B cell (primary cell): ENCODE data around the gene NUP214. TPM values are rescaled to one million over a fixed set of nuclear protein-coding genes. Genes with fewer than 3 reads are reported as not detected.

Experiments used
- ATAC-seq: fragments of 200-7000 bp; cut with Tn5 transposase; one replicate; pipeline ENCODE4 v1.10.0; 2021; ENCODE audit warnings: low read depth, mild to moderate bottlenecking, moderate number of reproducible peaks, moderate library complexity
- CTCF ChIA-PET: fragments of 350-600 bp; sonication (Branson Sonifier 250); formaldehyde crosslinking; loops from one replicate; lab custom pipeline; 2021; ENCODE audit warnings: antibody characterized with exemption, inconsistent platforms; lab: Charles Lee
- POLR2A ChIA-PET: fragments of 350-600 bp; sonication (Branson Sonifier 250); formaldehyde crosslinking; loops from one replicate; lab custom pipeline; 2021; ENCODE audit warnings: antibody characterized with exemption; lab: Charles Lee
- DNase-seq: peaks from one replicate; pipeline ENCODE4 v3.0.0; 2013
- H2AFZ ChIP-seq: 2 replicates; pipeline ENCODE4 v1.6.1; 2012; ENCODE audit warnings: mild to moderate bottlenecking, low read depth, low read length; ENCODE audit not compliant: insufficient read depth, poor library complexity, severe bottlenecking
- H3K27ac ChIP-seq, 2 donors: 1 replicate in 1 of 2; 2 replicates in 1 of 2; pipeline ENCODE4 v1.5.1; 2012 to 2013; ENCODE audit warnings: low read length in 2 of 2, mild to moderate bottlenecking in 2 of 2, moderate library complexity in 1 of 2
- H3K27me3 ChIP-seq, 4 experiments: fragments of 200-600 bp in 1 of 4; sonication (generic) in 1 of 4; replicated peaks in 1 of 4; 1 replicate in 2 of 4; 2 replicates in 2 of 4; pipeline versions ENCODE4 v1.6.1 to v1.7.0; 2013 to 2016; ENCODE audit warnings: low read length in 3 of 4, mild to moderate bottlenecking in 2 of 4, mixed read lengths in 1 of 4, moderate library complexity in 1 of 4; ENCODE audit not compliant: insufficient read depth in 4 of 4, control insufficient read depth in 3 of 4; ENCODE audit errors: control extremely low read depth in 1 of 4
- H3K36me3 ChIP-seq, 2 experiments: replicated peaks in 1 of 2; 1 replicate in 1 of 2; 2 replicates in 1 of 2; pipeline versions ENCODE4 v1.6.1 to v1.7.1; 2013; ENCODE audit warnings: low read length in 1 of 2; ENCODE audit not compliant: insufficient read depth in 2 of 2, control insufficient read depth in 1 of 2; ENCODE audit errors: control extremely low read depth in 1 of 2, extremely low read depth in 1 of 2
- H3K4me1 ChIP-seq, 2 donors: fragments of 200-600 bp in 1 of 2; sonication (generic) in 1 of 2; 1 replicate in 1 of 2; 2 replicates in 1 of 2; pipeline versions ENCODE4 v1.5.1 to v1.6.1; 2013 to 2017; ENCODE audit warnings: low read length in 2 of 2; ENCODE audit not compliant: control insufficient read depth in 2 of 2, insufficient read depth in 2 of 2
- H3K4me2 ChIP-seq: replicated peaks from 2 replicates; pipeline ENCODE3; 2012; ENCODE audit warnings: mild to moderate bottlenecking, low read depth, low read length; ENCODE audit not compliant: poor library complexity, severe bottlenecking
- H3K4me3 ChIP-seq, 5 experiments: fragments of 200-600 bp in 1 of 5; sonication (generic) in 1 of 5; 1 replicate in 3 of 5; 2 replicates in 2 of 5; pipeline versions ENCODE4 v1.5.1 to v1.7.0; 2011 to 2016; ENCODE audit warnings: low read length in 4 of 5, mild to moderate bottlenecking in 4 of 5, low read depth in 2 of 5, control low read depth in 1 of 5, moderate library complexity in 1 of 5; ENCODE audit not compliant: insufficient read depth in 1 of 5; ENCODE audit errors: control extremely low read depth in 1 of 5, extremely low read depth in 1 of 5
- H3K79me2 ChIP-seq: fragments of 200-600 bp; sonication (generic); one replicate; pipeline ENCODE4 v1.6.0; 2016; ENCODE audit warnings: low read length; ENCODE audit not compliant: control insufficient read depth, insufficient read depth
- H3K9ac ChIP-seq: fragments of 200-600 bp; sonication (generic); 2 replicates; pipeline ENCODE4 v1.6.1; 2017; ENCODE audit warnings: mild to moderate bottlenecking, low read length, moderate library complexity
- H3K9me3 ChIP-seq, 3 donors: one replicate each; pipeline versions ENCODE4 v1.6.1 to v1.7.1; 2013; ENCODE audit warnings: low read length in 2 of 3; ENCODE audit not compliant: control insufficient read depth in 2 of 3, insufficient read depth in 1 of 3; ENCODE audit errors: control extremely low read depth in 1 of 3
- H4K20me1 ChIP-seq: 2 replicates; pipeline ENCODE4 v1.6.0; 2012; ENCODE audit warnings: mild to moderate bottlenecking, low read length; ENCODE audit not compliant: insufficient read depth, control insufficient read depth, poor library complexity, severe bottlenecking
- H3K27ac Mint-ChIP-seq: one replicate; pipeline ENCODE4 v1.8.0; 2021; ENCODE audit warnings: mixed read lengths
- H3K27me3 Mint-ChIP-seq: one replicate; pipeline ENCODE4 v1.8.0; 2021; ENCODE audit warnings: mixed read lengths
- H3K4me1 Mint-ChIP-seq: one replicate; pipeline ENCODE4 v1.8.0; 2021; ENCODE audit warnings: mixed read lengths
- H3K4me3 Mint-ChIP-seq: one replicate; pipeline ENCODE4 v1.8.0; 2021; ENCODE audit warnings: mixed read lengths
- H3K9me3 Mint-ChIP-seq: one replicate; pipeline ENCODE4 v1.8.0; 2022; ENCODE audit warnings: mixed read lengths; ENCODE audit not compliant: insufficient read depth
- EZH2 ChIP-seq: IDR thresholded peaks from 2 replicates; pipeline ENCODE4 v1.6.1; 2012; ENCODE audit warnings: borderline replicate concordance, low read depth, mild to moderate bottlenecking, moderate library complexity, low read length; ENCODE audit not compliant: insufficient read depth, poor library complexity, severe bottlenecking
- WGBS: methylation state at CpG from one replicate; pipeline ENCODE4 v1.1.5; 2013; ENCODE audit warnings: missing lambda C conversion rate; ENCODE audit not compliant: insufficient coverage; 5-methylcytosine and 5-hydroxymethylcytosine counted together
- intact Hi-C: fragments of 100-400 bp; cut with micrococcal nuclease; formaldehyde crosslinking; loops from one replicate; pipeline ENCODE4 v1.10.0; 2022
- polyA plus RNA-seq: library from polyadenylated mRNA; depleted of rRNA; stranded (reverse); fragments of >200 nt; gene quantifications from 2 replicates; pipeline ENCODE4 v1.2.3, GENCODE V29; 2012
- total RNA-seq, 2 donors: library from RNA; stranded (reverse); fragments of 120-200 nt in 1 of 2; gene quantifications; 1 replicate in 1 of 2; 2 replicates in 1 of 2; pipeline versions ENCODE4 v1.2.3 to v1.2.4, GENCODE V29; 2013 to 2022
- TF ChIP-seq, protein P1 (sequence below): fragments of 200-600 bp; IDR thresholded peaks from one replicate; pipeline ENCODE4 v1.8.0; 2022; ENCODE audit warnings: antibody characterized with exemption, mild to moderate bottlenecking

Gene NUP214
- total and polyA plus RNA-seq, 2 donors (not counting 1 experiment from before 2014, with no cell fraction given): 19.0 to 94.6 TPM

DNA sequence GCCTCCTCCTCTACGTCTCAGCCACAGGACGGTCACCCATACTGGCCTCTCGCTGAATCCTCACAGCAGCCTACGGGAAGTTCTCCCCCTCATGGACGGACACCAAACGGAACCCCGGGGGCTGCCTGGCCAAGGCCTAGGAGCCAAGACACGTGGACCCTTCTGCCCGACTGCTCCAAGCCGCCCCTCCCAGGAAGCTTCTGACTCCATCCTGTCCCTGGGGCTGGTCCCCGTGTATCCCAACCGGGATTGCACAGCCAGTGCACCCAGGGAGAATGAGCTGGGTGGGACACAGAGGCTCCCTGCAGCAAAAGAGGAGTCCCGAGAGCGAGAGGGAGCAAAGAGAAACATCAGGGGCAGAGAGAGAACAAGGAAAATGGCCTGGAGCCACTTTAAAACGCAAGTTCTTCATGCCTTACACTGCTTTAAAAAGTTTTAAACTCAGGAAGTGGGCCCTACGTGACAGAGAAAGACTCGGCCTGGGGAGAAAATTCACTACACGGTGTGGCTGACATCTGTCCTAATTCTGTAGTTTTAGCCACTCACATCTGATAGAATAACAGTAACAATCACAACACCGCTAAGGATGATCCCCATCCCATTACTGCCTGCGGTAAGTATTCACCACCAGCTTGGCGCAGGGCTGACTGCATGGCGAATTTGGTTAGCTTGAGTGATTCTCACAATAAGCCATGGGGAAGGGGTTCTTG, 147.9 kb downstream of the NUP214 start:
- H3K9me3 Mint-ChIP-seq: no peaks in the 10 kb centered on the region
- H3K27ac ChIP-seq: peak overlapping the region; percentile 86 to 91
- peak overlapping the region; percentile 77 for H3K4me2 ChIP-seq
- no peaks in the 10 kb centered on the region for H3K27me3 Mint-ChIP-seq
- peak overlapping the region; percentile 97 for H3K9ac ChIP-seq
- no peaks in the 10 kb centered on the region for H3K27me3 ChIP-seq
- H4K20me1 ChIP-seq: peaks cover 8% of the 10 kb centered on the region
- TF ChIP-seq, protein P1, sequence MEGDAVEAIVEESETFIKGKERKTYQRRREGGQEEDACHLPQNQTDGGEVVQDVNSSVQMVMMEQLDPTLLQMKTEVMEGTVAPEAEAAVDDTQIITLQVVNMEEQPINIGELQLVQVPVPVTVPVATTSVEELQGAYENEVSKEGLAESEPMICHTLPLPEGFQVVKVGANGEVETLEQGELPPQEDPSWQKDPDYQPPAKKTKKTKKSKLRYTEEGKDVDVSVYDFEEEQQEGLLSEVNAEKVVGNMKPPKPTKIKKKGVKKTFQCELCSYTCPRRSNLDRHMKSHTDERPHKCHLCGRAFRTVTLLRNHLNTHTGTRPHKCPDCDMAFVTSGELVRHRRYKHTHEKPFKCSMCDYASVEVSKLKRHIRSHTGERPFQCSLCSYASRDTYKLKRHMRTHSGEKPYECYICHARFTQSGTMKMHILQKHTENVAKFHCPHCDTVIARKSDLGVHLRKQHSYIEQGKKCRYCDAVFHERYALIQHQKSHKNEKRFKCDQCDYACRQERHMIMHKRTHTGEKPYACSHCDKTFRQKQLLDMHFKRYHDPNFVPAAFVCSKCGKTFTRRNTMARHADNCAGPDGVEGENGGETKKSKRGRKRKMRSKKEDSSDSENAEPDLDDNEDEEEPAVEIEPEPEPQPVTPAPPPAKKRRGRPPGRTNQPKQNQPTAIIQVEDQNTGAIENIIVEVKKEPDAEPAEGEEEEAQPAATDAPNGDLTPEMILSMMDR: no peak
- TF ChIP-seq EZH2: no peak
- WGBS: 6% methylated on average over 17 of the region's 22 CpGs
- peaks cover 78% of the 10 kb centered on the region for H3K79me2 ChIP-seq
- DNase-seq (peak; percentile 46), ATAC-seq (no peak)
- CTCF ChIA-PET: interaction anchor here (1.2 to 8.9 kb wide), 4 partner anchors 10 to 94 kb away, joined by 3 to 158 read pairs (median 14); no protein-coding TSS in a partner anchor
- peaks cover 0 to 2% of the 10 kb centered on the region in 2 experiments for H3K36me3 ChIP-seq
- H3K4me1 Mint-ChIP-seq: peaks cover 64% of the 10 kb centered on the region
- peak overlapping the region; percentile 66 to 95 (median 90) for H3K4me3 ChIP-seq
- peak overlapping the region; percentile 97 for H3K27ac Mint-ChIP-seq
- H2AFZ ChIP-seq: peak overlapping the region; percentile 59
- intact Hi-C loops: loop anchor here (2.0 to 10.0 kb wide), 2 partner anchors 62 to 460 kb away; no protein-coding TSS in a partner anchor
- POLR2A ChIA-PET: interaction anchor here (0.6 to 8.2 kb wide), 4 partner anchors 10 to 1109 kb away, joined by 3 to 199 read pairs (median 6); no protein-coding TSS in a partner anchor
- H3K4me3 Mint-ChIP-seq: peak overlapping the region; percentile 94
- H3K4me1 ChIP-seq: peaks cover 51 to 65% of the 10 kb centered on the region in 2 donors
- H3K9me3 ChIP-seq: no peaks in the 10 kb centered on the region
